TTC549 (cell line): ENCODE data around the gene SLC52A1.
"Not testable (repeated sequence)": the region's sequence is repeated elsewhere in the genome, so short reads cannot be mapped to it uniquely, and the experiment has no call there.

Experiments
- FAIRE-seq: peaks from 2 replicates; lab custom pipeline; 2012; peaks lifted over from hg19 to GRCh38; lab: Jason Lieb, UNC

The SLC52A1 gene

DNA sequence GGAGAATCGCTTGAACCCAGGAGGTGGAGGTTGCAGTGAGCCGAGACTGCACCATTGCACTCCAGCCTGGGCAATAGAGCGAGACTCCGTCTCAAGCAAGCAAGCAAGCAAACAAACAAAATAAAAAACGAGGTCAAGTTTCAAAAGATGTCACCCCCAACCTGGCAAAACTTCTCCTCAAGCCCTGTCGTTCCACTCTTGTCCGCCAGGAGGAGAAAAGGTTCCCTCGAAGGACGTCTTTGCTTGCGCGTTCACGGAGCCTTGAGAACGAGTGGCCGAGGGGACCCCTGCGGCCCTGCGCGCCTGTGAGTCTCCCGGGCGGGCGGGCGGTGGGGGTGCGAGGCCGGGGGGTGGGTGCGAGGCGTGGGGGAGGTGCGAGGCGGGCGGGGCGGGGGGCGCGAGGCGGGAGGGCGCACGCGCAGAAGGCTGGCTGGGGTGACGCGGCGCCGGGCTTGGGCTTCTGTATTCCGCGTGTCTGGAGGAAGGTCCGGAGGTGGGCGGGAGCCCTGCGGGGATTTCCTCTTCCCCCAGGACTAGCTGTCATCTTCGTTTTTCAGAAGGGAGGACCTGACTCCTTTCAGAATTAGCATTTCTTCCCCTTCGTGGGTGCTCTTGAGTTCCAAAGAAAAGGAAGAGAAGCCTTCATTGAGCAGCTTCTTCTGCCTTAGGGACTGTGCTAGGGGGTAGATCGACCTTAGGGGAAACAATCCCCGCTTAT, 3.7 kb downstream of the SLC52A1 start:
- no peak for FAIRE-seq

- not testable (repeated sequence) for FAIRE-seq
These were observed 5.1 kb downstream of the SLC52A1 start for GRCh38 chr17:5030168-5030567.

DNA sequence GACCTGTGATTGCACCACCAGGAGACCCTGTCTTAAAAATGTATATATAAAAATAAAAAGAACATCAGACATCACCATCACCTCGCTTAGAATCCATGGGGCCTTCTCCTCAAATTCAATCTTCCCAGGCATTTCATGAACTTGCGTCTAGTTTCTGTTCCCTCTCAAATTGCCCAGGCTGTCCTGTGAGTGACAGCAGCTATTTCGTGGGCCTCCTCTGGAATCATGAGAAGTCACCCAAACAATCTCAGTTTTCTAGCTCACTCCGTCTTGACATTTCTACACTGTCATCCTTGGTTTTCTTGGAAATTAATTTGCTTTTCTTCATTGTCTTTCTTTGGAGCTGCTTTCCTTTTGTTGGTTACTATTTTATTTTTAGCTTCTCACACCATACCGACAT, 7.3 kb downstream of the SLC52A1 start:
- FAIRE-seq: no peak

DNA sequence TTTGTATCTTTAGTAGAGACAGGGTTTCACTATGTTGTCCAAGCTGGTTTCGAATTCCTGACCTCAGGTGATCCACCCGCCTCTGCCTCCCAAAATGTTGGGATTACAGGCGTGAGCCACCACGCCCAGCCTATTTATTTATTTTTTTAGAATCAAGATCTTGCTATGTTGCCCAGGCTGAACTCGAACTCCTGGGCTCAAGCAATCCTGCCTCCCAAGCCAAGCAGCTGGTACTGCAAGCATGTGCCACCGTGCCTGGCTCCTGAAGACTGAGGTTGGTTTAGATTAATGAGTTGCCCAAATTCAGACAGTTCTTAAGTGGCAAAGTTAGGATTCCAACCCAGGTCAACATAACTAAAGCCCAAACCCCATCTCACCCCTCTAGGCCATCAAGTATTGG, 7.9 kb downstream of the SLC52A1 start:
- FAIRE-seq: no peak

GRCh38 chr17:5024604-5025003, 10.6 kb downstream of the SLC52A1 start:
- FAIRE-seq: no peak

DNA sequence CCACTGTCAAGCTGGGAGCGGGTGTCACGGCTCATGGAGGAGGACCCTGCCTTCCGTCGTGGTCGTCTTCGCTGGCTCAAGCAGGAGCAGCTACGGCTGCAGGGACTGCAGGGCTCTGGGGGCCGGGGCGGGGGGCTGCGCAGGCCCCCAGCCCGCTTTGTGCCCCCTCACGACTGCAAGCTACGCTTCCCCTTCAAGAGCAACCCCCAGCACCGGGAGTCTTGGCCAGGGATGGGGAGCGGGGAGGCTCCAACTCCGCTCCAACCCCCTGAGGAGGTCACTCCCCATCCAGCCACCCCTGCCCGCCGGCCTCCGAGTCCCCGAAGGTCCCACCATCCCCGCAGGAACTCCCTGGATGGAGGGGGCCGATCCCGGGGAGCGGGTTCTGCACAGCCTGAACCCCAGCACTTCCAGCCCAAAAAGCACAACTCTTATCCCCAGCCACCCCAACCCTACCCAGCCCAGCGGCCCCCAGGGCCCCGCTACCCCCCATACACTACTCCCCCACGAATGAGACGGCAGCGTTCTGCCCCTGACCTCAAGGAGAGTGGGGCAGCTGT, 11.6 kb downstream of the SLC52A1 start:
- no peak for FAIRE-seq

GRCh38 chr17:5022171-5022711, 13.0 kb downstream of the SLC52A1 start:
- FAIRE-seq: no peak

DNA sequence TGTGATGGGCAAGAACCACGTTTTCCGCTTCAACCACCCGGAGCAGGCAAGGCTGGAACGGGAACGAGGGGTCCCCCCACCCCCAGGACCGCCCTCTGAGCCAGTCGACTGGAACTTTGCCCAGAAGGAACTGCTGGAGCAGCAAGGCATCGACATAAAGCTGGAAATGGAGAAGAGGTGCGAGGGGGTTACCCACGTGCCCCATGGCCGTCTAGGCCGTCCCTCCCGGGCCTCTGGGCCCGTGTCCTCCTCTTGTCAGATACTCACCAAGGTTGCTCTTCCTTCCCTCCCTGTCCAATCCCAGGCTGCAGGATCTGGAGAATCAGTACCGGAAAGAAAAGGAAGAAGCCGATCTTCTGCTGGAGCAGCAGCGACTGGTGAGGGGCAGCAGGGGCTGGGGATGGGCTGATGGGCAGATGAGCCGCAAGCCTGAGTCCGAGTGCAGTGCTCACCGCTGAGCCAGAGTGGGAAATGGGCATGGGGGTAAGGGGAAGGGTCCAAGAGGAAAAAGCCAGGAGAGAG, 14.7 kb downstream of the SLC52A1 start:
- no peak for FAIRE-seq

GRCh38 chr17:5019475-5019956, 15.7 kb downstream of the SLC52A1 start:
- no peak for FAIRE-seq

DNA sequence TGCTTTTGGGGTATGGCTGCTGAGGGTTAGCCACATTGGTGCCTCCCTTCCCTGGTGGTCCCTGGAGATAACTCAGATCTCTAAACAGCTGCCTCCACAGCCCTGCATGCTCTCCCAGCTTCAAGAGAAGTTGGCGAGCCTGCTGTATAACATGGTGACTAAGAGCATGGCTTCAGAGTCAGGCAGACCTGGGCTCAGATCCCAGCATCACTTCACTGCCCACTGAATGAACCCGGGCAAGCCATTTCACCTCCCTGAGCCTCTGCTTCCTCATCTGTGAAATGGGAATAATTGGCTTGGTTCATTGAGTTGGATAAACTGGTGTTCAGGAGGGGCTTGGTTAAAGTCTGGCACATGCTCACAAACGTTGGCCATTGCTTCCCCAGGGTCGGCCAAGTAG, 20.9 kb downstream of the SLC52A1 start:
- no peak for FAIRE-seq

DNA sequence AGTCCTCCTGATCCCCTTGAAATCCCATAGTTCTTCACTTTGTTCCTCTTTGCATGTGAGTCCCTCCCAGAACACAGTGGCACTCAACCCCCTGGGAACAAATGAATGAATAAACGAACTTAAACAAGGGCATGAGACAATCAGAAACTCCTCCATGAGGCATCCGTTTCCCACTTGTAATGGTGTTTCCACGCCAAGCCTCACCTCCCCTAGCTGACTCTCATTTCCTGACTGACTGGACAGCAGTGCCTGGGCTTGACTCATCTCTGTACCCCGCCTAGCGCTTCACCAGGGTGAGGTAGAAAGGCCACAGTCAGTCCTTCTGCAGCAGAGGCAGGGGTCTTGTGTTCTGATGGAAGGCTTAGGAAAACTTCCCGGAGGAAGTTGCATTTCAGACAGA, 23.3 kb downstream of the SLC52A1 start:
- FAIRE-seq: no peak

- FAIRE-seq: no peak
These were observed 31.9 kb downstream of the SLC52A1 start for GRCh38 chr17:5003214-5003867.

- FAIRE-seq: no peak
These were observed 33.0 kb downstream of the SLC52A1 start for GRCh38 chr17:5002121-5002788.

GRCh38 chr17:5000237-5000639, 35.0 kb downstream of the SLC52A1 start:
- no peak for FAIRE-seq

DNA sequence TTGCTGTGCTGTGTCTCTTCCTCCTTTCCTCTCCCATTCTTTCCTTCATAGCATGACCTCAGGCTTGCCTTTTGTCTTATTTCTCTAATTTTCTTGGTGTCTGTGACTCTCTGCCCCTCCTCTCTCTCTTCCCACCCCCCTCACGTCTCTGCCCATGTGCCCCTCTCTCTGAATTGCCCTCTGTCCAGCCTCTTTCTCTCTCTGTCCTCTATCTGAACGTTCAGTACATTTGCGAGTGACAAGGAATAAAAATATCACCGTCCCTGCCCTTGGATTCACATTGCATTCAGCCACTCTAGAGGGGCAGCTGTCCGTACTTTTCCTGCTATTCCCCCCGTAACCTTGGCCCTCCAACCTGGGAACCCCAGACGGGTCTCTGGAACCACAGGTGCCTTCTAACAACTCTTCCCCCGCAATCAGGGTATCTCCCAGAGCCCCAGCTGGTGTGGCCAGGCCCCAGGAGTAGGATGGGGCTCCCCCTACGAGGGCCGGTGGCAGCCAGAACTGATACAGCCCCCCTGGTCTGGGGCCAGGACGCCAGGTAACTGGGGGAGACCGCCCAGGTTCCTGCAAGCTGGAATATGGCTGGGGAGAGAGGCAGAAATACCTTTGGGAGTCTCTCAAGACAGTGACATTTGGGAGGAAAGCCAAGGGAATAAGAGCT, 35.7 kb downstream of the SLC52A1 start:
- FAIRE-seq: no peak

DNA sequence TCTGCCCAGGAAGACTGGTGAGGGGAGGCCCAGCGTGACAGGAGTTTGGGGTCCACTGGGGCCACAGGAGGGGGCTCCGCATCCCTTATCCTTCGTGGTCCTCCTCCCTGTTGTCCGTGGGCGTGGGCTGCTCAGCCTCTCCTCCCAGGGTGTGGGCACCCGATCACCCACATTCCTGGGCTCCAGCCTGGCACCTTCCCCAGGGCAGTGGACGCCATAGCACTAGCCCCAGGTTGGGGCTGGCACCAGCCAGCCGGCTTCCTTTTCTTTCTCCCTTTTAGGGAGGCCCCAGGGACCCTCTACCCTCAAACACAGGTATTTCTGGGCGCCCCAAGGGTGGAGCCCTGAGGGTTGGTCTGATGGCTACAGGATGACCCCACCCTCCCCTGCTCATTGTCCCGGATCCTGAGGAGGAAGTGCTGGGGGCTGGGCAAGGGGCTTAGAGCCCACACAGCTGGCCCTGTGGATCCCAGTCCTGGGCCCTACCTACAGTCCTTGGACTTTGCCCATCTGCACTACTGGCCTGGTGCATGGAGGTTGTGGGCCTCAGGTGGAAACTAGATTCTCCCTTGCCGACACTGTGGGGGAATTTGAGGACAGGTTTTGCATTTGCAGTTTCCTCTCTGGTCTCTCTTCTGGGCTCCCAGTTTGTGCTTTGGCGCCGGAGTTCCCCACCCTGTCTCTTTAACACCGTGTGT, 36.3 kb downstream of the SLC52A1 start:
- FAIRE-seq: no peak

DNA sequence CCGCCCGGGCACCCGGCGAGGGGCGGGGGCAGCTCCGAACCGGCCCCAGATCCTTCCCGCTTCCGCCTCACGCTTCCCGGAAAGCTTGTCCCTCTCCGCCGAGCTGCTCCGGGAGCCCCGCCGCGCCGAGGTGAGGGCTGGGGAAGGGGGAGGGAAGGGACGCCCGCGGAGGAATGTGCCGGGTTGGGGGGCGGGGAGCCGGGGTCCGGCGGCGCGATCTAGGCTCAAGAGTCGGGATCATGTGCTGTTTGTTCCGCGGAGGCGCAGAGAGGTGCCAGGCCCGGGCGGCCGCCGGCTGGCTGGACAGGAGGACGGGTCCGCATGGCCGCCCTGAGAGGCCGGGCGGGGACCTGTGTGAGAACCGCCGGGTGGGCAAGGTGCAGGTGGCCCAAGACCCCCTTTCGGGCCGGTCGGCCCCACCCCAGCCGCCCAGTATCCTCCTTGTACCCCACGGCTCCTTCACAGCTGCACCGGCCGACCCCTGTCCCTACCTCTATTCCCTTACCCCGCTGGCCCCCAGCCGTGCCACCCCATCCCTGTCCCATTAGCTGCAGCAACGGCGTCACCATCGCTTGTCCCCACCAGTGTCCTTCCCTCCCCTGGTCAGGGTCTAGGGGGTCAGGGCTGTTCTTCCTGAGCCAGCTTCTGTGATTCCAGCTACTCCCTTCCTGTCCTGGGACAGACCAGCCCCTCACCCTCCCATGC, 37.0 kb downstream of the SLC52A1 start:
- no peak for FAIRE-seq

DNA sequence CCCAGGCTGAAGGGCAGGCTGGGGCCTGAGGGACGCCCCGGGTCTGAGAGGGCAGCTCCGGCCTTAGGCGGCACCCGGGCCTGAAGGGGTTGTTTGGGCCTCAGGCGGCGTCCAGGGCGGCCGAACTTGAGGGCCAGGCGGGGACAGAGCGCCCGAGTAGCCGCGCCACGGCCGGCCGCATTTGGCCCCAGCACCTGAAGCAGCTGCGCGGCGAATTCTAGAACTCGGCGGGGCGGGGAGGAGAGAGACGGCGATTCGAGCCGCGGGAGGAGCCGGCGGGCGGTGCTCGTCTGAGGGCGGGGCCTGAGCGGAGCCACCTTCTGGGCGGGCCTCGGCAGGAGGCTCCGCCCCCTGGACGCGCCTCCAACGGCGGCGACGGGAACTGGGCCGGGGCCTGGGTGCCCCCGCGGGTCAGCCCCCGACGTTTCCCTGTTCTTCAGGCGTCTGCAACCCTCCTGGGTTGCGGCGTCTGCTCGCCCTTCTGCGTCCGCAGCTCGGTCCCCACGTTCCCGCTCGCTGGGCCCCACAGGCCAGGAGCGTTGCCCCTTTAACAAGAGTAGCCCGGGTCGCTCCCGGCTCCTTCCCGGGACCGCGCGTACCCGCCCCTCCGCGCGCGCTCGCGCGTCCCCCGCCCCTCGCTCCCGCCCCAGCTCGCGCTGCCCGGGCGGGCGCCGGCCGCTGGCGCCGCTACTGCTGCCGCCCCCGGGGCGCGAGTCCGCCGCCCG, 37.8 kb downstream of the SLC52A1 start, which contains the start of the genes INCA1 and KIF1C:
Gene INCA1, minus strand, starts transcription at position 221 of the 725 bp plus-strand sequence. CDS start 3,085 bp downstream, outside the sequence.
Gene KIF1C, plus strand, starts transcription at position 649 of the 725 bp plus-strand sequence. CDS start 2,297 bp downstream, outside the sequence.
- no peak for FAIRE-seq

- no peak for FAIRE-seq
These were observed 41.1 kb downstream of the SLC52A1 start for GRCh38 chr17:4994081-4994595.
